Stimulated activated CD4-positive, alpha-beta T cell treated with anti-CD3 and anti-CD28 coated beads, Interleukin-4, amount 100 ng/mL, for 1 hour (primary cell): ENCODE results near the gene SHC2.
"Not testable (repeated sequence)": the region's sequence is repeated elsewhere in the genome, so short reads cannot be mapped to it uniquely, and the experiment has no call there.

Experiments
- DNase-seq: peaks from one replicate; pipeline ENCODE4 v3.0.0-alpha.2; 2020

Gene SHC2

DNA sequence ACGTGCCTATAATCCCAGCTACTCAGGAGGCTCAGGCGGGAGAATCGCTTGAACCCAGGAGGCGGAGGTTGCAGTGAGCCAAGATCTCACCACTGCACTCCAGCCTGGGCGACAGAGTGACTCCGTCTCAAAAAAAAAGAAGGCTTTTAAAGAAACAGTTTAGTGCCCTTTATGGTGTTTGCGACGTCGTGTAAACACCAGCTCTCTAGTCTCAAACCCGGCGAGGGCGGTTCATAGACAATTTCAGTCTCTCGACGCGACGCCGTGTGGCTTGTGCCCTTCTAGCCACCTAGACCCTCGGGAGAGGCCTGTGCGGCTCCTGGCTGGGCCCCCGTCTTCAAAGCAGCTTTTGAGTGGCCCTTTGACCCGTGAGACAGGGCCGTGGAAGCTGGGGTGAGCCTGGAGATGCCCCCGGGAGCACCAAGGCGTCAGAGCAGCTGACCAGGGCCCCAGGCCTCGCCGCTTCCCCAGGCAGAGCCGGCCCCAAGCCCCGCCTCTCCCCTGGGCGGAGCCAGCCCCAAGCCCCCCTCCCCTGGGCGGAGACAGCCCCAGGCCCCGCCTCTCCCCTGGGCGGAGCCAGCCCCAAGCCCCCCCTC lies 30.4 kb upstream of the SHC2 start:
- no peak for DNase-seq

DNA sequence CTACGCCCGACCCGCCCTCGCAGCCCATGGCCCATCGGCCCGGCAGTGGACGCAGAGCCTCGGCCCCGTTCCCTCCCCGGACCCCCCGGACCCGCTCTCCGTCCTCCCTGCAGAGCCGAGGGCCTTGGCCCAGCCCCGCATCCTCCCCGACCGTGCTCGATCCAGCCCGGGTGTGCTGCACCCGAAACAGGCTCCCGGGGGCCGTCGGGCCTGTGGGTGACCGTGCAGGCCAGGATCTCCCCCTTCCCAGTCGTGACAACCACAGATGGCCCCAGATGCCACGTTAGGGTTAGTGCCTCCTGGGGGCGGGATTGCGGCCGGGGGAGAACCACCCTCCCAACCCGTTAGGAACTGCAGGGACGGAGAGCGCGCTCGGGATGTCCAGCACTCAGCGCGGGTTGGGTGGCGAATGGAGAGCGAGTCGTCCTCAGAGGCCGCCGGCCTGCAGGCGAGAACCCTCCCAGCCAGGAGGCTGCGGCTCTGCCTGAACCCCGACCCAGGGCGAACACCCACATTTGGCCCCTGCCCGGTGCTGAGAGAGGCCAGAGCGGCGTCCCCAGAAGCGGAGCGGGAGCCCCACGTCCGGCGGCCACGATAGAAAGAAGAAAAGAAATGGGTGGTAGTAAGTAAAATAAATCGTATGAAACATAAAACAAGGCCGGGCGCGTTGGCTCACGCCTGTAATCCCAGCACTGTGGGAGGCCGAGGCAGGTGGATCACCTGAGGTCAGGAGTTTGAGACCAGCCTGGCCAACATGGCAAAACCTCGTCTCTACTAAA lies 28.8 kb upstream of the SHC2 start:
- DNase-seq = no peak

DNA sequence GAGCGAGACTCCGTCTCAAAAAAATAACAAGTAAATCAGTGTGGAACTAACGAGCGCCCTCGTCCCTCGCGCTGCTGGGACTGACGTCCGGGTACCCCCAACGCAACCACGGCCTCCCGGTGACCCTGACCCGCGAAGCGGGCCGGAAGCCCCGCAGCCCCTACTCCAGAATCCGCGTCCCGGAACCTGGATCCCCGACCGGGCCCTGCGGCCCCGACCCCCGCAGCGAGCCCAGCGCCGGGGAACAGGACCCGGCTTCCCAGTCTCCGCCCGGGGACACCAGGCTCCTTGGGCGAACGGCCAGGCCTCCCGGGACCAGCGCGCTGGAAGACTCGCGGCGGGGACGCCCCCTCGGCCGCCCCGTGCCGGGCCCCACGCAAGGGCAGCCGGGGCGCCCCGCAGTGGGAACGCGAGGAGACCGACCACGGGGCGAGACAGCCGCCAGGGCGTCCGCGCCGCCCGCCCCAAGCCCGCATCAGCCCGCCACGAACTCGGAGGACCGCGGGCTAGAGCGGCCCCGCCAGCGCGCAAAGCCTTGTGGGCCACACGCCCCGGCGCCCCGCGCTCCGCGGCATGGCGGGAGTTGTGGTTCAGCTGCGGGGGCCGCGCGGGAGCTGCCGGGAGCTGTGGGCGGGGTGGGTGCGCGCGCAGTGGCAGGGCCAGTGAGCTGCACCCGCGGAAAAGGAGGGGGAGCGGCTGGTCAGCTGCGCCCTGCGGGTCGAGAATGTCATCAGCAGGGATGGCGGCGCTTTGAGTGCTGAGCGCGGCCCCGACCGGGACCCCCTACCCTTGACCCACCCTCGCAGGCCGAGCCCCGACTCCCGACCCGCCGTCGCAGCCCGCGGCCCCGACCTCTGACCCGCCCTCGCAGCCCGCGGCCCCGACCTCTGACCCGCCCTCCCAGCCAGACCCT lies 27.9 kb upstream of the SHC2 start:
- peak; percentile 96 for DNase-seq

DNA sequence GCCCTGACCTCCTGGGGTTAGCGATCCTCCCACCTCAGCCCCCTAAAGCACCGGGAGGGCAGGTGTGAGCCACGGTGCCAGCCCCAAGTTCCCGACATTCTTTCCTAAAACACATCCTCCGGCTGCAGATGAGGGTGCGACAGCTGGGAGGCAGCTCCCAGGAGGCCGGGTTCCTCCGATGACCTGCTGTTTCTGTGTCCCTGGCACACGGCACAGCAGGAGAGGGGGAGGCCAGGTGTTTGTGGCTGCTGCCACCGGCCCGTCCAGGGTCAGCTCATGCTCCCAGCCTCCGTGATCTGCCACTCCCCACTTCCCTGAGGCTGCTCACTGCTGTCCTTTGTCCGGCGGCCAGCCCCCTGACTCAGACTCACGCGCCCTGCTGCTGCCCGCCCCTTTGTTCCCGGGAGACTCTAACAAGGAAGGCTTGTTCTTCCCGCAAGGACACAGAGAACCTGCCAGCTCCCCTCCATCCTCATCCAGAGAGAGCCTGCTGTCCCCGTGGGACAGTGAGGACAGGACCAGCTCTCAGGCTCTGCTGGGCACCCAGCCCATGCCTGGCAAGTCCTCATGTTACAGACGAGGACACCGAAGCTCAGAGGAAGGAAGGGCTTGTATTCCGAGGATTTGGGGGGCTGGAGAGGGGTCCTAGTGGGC lies 24.9 kb upstream of the SHC2 start:
- DNase-seq = no peak

DNA sequence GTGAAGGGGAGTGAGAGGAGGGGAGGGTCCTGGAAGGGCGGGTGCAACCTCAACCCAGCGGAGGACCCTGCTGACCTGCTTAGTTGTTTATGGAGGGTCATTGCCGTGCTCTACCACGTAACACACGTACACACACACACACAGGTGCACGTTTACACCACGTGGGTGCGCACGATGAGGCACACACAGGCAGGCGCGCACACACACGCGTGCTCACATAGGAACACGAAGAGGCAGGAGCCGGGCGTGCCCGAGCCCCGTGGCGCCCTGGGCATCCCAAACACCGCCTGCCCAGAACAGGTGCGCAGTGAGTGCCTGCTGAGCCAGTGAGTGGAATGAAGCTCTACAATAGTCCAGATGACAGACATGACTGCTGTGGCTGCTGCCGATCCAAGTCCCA lies 24.2 kb upstream of the SHC2 start:
- DNase-seq = no peak

DNA sequence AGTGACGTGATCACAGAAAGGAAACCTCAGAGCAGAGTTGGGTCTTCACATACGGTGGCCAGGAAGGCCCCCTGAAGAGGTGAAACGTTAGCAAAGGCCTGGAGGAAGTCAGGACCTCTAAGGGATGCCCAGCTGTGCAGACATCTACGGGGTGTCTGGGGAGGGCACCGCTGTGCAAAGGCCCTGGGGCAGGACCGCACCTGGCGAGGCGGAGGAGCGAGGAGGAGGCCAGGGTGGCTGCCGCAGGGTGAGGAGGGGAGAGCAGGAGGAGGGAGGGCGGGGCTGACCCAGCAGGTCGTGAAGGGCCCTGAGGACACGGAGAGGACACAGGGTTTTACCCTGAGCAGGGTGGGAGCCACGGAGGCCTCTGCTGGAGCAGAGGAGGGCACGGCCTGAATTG lies 23.7 kb upstream of the SHC2 start:
- no peak for DNase-seq

DNA sequence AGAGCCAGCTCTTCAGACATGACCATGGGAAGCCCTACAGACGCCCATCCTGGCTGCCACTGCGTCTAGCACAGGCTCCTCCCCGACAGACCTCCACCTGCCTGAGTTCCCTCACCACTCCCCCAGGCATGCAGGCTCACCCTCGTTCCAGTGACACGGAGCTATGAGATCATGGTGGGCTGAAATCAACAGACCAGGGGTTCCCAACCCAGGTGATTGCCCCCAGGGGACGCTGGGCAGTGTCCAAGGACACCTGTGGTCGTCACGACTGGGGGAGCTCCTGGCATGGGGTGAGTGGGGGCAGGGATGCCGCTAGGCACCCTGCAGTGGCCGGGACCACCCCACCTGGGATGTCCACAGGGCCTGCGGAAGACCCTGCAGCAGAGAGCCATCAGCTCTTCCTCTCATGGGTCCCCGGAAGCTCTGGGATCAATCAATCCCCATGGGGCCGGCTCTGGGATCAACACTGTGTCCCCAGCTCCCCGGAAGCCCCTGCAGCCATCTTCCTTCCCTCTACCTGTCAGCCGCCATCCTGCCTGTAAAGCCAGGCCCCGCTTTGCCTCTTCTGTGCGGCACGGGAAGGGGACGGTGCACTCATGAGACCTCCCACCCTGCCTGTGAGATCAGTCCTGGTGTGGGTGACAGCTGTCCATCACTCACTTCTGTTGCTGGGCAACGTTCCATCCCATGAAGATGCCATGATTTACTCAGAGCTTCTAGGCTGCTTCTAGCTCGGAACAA lies 22.7 kb upstream of the SHC2 start:
- no peak for DNase-seq

DNA sequence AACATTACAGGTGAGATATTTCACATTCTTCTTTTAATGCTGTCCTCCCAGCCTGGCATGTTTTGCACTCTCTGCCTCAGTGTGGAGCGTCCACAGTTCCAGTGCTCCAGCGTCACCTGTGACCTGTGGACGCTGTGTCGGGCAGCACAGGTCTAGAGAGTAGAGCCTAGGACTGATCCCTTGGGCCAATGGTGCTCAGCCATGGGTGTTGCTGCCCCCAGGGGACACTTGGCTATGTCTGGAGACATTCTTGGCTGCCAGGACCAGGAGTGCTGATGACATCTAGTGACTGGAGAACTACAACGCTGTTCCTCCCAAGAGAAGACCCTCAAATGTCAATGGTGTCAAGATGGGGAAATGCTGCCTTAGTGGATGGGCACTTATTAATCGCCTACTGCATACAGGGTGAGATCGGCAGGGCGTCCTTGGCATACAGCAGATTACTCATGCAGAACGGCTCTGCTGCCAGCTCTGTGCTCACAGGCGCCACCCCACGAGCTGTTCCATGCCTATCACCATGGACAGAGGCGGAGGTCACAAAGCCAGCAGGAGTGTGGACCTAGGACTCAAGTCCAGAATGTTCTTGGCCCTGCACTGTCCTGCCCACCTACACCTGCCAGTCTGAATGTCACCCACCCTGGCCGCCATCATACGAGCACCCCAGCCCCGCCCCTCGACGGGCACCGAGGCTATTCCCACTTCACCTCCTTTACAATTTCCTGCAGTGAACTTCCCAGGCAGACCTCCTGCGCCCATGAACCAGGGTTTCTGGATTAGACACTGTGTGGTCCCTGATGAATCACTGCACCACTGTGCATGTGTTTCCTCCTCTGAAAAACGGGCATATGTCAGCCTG lies 21.6 kb upstream of the SHC2 start:
- DNase-seq = no peak

DNA sequence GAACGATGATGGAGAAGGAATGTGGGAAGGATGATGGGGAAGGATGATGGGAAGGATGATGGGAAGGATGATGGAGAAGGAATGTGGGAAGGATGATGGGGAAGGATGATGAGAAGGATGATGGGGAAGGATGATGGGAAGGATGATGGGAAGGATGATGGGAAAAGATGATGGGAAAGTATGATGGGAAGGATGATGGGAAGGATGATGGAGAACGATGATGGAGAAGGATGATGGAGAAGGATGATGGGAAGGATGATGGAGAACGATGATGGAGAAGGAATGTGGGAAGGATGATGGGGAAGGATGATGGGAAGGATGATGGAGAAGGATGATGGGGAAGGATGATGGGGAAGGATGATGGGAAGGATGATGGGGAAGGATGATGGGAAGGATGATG lies 20.3 kb upstream of the SHC2 start:
- not testable (repeated sequence) for DNase-seq

DNA sequence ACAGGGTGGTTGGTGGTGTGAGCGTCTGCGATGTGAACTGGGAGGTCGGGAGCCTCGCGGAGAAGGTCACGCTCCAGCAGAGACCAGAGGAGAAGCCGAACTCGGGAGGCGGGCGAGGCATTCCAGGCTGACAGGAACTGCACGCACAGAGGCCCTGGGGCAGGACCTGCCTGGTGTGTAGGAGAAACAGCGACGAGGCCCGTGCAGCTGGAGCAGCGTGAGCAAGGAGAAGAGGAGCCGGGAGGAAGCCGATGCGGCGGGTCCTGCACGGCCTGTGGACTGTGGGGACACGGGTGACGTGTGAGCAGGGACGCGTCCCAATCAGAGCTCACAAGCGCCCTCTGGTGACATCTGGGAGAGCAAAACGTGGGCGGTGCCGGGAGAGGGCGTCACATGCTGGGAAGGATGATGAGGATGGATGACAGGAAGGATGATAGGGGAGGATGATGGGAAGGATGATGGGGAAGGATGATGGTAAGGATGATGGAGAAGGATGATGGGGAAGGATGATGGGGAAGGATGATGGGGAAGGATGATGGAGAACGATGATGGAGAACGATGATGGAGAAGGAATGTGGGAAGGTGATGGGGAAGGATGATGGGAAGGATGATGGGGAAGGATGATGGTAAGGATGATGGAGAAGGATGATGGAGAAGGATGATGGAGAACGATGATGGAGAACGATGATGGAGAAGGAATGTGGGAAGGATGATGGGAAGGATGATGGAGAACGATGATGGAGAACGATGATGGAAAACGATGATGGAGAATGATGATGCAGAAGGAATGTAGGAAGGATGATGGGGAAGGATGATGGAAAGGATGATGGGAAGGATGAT lies 19.4 kb upstream of the SHC2 start:
- DNase-seq = peak; percentile 34

DNA sequence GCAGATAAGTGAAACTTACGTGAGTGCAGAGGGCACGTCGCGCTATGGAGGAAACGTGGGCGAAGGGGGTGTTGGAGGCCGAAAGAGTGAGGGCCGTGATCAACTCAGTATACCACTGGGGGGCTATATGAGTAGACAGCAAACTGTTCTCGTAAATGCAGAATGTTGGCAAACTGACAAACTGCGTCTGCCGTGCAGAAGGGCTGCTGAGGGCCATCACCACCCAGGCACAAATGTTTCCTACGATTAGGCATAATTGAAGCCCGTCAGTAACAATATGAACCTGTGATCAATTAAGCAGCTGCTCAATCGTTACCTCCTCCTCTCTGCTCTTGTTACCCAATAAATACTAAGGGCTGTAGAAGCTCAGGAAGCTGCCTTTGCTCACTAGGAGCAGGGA lies 18.1 kb upstream of the SHC2 start:
- no peak for DNase-seq

DNA sequence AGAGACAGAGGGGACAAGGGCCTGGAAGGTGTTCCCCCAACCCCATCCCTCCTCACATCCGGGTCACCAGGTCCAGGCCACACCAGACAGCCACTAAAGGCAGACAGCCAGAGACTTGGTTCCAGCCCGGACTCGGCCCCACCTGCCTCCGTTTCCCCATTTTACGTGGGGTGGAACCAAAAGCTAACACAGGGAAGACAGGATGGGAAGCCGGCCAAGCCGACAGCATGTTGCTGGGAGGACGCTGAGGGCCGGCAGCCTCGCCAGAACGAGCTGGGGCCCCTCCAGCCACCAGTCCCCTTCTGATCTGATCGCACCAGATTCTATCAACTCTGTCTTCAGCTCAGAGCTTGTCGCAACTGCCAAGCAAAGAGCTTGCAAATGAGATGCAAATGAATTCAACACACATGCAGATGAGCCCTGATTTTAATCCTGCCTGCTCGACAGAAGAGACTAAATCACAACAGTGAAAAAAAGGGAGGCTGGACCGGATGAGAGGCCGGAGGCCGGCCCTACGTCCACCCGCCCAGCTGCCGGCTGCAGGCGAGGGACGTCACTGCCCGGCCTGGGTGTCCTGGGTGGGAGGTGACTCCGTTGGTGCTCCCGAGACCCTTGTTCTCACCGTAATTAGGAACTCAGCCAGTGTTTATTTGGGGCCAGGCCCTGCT lies 17.5 kb upstream of the SHC2 start:
- DNase-seq = no peak

DNA sequence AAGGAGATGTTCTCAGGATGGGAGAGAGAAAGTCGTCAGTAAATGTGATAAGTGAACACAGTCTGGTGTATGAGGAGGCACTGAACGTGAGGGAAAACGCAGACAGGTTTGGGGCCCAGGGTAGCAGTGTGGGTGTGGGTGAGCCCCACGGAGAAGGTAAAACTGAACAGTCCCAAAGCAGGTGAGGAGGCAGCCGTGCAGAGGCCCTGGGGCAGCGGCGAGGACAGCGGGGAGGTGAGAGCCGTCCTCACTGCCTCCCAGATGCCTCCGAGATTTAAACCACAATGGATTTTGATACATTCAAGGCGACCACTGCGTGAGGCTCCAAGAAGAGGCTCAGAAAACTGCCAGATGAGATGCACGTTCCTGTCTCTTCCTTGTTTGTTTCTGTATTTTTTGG lies 14.5 kb upstream of the SHC2 start:
- DNase-seq = no peak

DNA sequence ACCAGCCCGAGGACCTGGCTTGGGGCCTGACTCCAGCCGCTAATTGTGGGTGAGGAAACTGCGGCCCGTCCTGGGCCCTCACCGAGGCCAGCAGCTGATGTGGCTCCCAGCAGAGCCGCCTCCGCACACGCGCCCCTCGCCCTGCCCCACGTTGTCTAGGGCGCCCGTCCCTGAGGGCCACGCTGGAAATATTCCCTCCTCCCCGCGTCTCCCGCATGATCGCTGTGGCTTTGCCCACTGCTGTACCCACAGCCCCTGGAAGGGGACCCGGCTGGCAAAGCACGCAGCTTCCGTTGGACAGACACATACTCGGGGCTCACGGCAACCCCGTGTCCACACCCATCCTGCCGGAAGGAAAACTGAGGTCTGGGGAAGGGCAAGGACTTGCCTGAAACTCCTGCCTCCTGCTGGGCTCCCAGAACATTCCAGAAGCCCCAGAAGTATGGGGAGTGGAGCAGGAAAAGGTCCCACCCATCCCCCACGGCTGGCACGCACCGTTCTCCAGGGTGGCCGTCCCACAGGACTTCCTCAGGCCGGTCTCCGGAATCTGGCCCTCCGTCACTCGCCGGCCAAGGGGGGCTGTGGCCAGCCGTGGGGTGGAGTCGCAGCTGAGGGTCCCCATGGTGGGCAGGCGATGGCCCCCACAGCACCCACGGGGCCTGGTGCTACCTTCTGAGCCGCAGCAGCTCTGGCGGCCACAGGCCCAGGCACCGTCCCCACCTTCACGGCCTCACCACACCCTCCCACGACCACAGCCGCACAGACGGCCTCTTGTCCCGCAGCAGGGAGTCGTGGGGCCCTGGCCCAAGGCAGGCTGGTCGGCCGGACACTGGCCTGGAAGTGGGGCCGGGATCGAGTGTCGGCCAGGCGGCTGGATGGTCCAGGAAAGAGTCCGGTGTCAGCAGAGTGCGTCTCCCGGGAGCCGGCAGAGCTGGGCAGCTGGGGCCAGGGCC lies 13.6 kb upstream of the SHC2 start:
- DNase-seq = no peak

DNA sequence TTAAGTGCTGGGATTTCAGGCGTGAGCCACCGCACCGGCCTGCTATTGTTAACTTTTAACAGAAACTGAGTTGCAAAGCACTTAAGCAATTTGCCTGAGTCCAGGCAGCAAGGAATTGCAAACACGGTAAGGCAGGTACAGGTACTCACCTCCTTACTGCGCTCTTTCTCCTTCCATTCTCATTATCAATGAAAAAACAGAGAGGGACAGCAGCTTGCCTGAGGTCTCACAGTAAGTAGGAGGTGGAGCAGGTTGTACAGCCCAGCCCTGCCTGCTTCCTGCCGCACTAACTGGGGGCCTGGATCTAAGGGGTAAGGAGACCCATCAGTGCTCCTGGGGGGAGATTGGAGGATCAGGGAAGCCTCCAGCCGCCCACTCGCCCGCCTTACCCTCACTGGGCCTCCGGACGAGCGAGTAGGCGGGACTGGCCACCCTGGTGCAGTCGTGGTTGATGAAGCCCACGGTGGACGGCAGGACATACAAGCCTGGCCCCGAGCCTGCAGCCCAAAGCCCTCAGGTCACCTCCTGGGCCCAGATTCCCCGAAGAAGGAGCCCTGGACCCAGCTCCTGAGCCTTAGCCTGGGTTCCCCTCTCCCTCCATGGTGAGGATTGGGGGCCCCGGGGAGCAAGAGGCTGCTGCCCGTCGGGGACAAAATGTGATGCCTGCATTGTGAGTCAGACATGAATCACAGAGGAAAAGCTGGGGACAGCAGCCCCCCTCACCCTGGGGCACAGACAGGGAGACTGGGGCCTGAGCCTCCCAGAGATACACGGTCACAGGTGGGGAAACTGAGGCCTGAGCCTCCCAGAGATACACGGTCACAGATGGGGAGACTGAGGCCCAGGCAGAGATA lies 11.4 kb upstream of the SHC2 start:
- no peak for DNase-seq

DNA sequence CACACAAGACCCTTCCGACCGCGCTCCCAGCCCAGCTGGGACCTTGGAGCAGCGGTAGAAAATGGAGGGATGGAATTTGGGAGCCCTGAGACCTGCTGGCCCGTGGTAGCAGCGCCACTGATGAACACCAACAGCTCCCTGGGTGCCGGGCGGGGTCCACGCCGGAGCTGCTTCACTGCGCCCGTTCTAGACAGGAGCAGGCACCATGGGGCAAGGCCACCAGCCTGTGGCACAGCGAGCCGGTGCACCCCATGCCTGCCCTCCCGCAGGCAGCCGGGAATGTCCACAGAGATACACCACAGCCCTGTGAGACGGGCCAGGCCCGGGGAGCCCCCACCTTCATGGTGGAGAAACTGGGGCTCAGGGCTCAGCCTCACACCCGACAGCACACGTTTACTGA lies 9.9 kb upstream of the SHC2 start:
- no peak for DNase-seq

DNA sequence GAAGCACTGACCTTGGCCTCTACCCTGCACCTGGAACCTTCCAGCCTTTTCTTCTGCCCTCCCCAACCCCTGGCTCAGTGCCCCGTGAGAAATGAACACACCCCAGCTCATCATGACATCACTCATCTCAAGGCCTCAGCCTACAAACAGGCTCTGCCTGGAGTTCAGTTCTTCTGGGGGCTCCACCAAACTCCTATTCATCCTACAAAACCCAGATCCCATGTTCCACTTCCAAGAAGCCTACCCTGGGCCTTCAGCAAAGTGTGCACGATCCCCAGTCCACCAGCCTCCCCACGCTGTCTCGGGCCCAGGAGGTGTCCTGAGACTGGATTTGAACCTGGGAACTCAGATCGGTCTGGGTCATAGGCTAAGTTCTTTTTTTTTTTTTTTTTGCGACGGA lies 9.0 kb upstream of the SHC2 start:
- no peak for DNase-seq
